Activated CD4-positive, alpha-beta T cell treated with anti-CD3 and anti-CD28 coated beads, Interleukin-2, amount 50 U/mL, for 16 hours (primary cell): ENCODE data around the gene CPA1.

Experiments
- DNase-seq: peaks from one replicate; pipeline ENCODE4 v3.0.0-alpha.2; 2020

Gene CPA1

GRCh38 chr7:130379921-130380860, at the start of gene CPA1:
TSS of gene CPA1 (plus strand) at chr7:130380494. CDS start at chr7:130380521, 27 bp downstream.
- no peak for DNase-seq

- DNase-seq, result no peak
These were observed 47.8 kb upstream of the CPA1 start for GRCh38 chr7:130332259-130333053.

DNA sequence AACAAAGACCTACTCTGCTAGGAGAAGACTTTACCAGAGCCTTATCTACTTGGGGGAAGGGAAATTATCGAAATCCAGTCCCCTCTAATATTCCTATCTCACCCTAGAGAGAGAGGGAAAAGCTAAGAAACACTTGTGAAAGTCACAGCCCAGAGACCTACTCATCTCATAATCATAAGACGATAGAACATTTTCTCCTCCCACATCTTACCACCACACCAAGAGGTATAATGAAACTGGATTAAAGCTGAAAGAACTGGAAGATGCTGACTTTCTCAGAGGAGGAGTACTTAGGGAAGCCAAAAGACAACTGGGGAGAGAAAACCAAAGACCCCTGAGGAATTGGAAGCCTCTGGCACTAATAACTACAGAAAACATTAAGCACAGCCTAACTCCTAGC, 46.5 kb upstream of the CPA1 start:
- DNase-seq, result no peak

- DNase-seq, result no peak
These were observed 46.0 kb upstream of the CPA1 start for GRCh38 chr7:130334274-130334673.

GRCh38 chr7:130337410-130337971, 42.8 kb upstream of the CPA1 start:
- DNase-seq, result no peak

- DNase-seq, result no peak
These were observed 42.1 kb upstream of the CPA1 start for GRCh38 chr7:130338233-130338632.

- DNase-seq, result no peak
These were observed 38.4 kb upstream of the CPA1 start for GRCh38 chr7:130341882-130342281.

DNA sequence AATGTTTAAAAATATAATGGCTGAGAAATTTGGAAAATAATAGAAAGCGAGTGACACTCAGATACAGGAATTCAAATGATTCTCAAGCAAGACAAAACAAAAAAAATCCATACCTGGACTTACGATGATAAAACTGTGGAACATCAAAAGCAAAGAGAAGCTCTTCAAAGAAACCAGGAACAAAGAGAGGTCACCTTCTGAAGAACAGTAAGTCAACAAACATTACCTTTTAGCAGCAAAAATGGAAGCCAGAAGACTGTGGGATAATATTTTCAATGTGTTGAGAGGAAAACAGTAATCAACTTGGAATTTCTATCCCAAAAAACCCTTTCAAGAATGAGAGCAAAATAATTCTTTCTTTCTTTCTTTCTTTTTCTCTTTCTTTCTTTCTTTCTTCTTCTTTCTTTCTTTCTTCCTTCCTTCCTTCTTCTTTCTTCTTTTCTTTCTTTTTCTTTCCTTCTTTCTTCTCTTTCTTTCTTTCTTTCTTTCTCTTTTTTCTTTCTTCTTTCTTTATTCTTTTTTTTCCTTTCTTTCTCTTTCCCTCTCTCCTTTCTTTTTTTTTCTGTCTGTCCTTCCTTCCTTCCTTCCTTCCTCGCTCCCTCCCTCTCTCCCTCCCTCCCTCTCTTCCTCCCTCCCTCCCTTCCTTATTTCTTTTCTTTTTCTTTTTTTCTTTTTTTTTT, 37.5 kb upstream of the CPA1 start:
- no peak for DNase-seq

- DNase-seq, result no peak
These were observed 35.9 kb upstream of the CPA1 start, which contains the start of gene CPA5 for GRCh38 chr7:130344271-130344866. TSS of gene CPA5 (plus strand) at chr7:130344816. CDS start at chr7:130346486, 1,670 bp downstream.

DNA sequence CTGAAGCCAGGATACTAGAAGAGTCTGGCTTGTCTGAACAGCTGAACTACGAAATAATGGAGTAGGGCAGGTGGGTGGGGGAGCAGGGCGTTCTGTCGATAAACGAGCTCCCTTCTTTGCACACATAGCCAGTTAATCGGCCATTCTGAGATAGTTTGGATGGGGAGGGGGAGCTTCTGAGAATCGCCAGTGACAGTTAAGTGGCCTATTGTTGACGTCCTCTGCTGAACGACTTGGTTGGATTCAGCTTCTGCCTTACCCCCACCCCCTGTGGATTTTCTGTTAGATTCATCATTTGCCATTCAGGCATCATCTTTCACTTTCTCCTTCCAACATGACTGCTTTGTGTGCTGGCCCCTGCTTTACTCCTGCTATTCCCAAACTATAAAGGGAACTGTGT, 35.2 kb upstream of the CPA1 start:
- DNase-seq, result no peak

DNA sequence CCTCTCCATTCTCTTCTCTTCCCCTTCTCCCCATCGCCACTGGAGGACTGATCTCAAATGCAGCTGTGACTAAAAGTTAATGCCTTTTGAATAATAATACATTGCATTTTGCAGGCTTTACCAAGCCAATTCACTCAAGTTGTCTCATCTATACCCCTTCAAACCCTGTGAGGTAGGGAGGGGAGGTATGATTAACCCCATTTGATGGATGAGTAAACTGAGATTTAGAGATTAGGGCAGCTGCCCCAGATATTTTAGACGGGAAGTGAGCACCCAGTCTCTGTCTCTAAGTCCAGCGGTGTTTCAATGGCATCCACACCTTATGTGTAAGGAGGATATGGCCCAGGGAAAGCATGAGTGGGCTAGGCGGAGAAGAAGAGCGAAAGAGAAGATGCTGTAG, 34.6 kb upstream of the CPA1 start:
- no peak for DNase-seq

DNA sequence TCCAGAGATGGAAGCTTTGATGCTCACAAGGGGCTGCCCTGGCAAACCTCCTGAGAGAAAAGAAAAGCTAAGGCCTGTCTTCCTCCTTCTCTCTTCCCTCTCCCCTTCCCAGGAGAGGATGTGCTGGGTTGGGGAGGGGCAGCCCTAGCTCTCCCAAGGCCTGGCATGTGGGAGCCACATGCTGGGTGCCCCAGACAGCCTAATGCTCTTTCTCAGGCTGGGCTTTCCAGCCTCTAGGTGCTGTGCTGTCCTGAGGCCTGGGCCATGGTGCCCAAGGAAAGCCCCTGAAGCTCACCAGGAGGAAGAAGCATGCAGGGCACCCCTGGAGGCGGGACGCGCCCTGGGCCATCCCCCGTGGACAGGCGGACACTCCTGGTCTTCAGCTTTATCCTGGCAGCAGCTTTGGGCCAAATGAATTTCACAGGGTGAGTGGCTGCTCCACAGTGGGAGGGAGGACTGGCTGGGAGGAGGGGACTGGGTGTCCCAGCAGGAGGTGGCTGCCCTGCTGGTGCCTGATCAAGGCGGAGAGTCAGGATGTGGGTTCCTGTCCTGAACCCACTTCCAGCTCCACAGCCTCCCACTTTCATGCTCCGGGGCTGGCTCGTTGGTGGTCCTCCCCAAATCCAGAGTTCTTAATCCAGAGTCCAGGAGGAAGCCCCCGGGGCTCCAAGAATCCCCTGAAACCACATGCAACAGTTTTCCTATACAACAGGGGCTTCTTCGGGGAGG, 34.0 kb upstream of the CPA1 start:
- no peak for DNase-seq

- DNase-seq, result no peak
These were observed 33.4 kb upstream of the CPA1 start for GRCh38 chr7:130346941-130347340.

GRCh38 chr7:130349911-130350782, 30.1 kb upstream of the CPA1 start:
- DNase-seq, result no peak

DNA sequence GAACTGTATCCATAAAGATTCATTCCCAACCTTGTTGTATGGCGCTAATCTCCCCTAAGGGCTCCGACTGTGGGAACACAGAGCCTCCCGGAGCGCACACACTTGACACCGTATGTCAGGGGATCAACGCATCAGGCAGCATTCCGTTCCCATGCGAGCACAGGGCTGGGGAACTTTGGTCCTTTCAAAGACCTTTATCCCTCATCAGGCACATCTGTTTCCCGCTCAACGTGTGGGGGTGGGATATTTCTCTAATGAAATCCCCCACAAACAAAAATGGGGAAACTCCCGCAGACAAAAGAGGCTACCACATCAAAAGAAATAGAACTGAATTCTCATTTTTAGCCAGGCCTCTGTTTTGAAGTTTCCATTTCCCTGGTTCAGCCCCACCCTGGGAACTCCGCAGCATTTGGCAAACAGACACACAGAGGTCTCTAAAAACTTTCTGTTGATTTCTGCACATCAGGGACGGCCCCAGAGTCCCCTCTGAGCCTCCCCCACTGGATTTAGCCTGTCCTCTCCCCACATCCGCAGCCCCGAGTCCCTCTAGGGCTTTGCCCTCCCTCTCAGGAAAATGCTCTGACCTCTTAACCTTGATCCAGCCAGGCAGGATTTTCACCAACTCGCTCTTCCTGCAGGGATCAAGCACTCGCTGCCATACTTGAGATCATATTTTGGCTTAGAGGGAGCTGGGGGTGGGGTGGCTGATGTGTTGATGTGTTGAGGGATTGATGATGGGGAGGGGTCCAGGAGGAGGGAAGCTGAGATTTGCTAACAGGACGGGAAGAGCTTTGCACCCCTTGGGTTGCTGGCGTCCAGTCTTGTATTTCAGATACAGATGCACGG, 29.1 kb upstream of the CPA1 start:
- DNase-seq, result no peak

DNA sequence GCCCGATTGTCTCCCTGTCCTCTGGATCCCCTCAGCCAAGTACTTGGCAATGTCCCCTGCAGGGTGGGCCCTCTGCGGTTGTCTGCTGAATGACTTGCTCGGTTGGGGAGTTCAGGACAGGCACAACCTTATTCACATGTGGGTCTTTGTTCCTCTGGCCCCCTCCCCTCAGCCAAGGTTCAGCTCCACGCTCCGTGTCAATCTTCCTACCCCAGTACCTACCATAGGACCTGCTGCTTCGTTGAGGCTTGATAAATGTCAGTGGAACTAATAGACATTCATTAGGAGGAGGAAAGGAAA, 28.6 kb upstream of the CPA1 start:
- DNase-seq, result no peak

GRCh38 chr7:130352194-130353074, 27.9 kb upstream of the CPA1 start:
- DNase-seq, result no peak

GRCh38 chr7:130353196-130353595, 27.1 kb upstream of the CPA1 start:
- DNase-seq, result no peak
